GM12864 (cell line): ENCODE measurements around the gene GLS.

Experiments used
- DNase-seq: peaks from one replicate; pipeline ENCODE4 v3.0.0-alpha.2; 2011; ENCODE audit warnings: low read depth
- H3K4me3 ChIP-seq: 2 replicates; pipeline ENCODE4 v1.5.1; 2011; ENCODE audit warnings: mild to moderate bottlenecking, low read depth, low read length, control low read depth
- TF ChIP-seq, protein P1 (sequence below): IDR thresholded peaks from 2 replicates; pipeline ENCODE4 v1.5.1; 2011; ENCODE audit warnings: low read depth, mild to moderate bottlenecking, moderate library complexity, low read length, control low read depth, inconsistent platforms; ENCODE audit errors: missing control alignments

Gene GLS

DNA sequence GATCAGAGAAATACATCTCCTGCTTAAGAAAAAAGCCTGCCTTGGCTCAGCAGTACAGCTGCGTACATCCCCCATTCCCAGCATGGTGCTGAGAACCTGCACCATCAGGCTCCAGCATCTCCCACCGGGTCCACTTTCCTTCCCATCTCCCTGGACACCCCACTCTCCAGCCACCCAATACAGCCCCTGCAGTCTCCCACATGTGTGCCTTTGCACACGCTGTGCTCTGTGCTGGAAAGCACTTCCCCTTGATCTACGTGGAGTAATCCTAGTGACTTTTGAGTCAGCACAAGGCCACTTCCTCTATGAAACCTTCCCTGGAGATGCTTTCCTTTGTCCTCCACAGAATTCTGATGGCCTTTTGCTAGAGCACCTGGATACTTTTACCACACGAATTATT is 116.3 kb downstream of the GLS start:
- TF ChIP-seq, protein P1, sequence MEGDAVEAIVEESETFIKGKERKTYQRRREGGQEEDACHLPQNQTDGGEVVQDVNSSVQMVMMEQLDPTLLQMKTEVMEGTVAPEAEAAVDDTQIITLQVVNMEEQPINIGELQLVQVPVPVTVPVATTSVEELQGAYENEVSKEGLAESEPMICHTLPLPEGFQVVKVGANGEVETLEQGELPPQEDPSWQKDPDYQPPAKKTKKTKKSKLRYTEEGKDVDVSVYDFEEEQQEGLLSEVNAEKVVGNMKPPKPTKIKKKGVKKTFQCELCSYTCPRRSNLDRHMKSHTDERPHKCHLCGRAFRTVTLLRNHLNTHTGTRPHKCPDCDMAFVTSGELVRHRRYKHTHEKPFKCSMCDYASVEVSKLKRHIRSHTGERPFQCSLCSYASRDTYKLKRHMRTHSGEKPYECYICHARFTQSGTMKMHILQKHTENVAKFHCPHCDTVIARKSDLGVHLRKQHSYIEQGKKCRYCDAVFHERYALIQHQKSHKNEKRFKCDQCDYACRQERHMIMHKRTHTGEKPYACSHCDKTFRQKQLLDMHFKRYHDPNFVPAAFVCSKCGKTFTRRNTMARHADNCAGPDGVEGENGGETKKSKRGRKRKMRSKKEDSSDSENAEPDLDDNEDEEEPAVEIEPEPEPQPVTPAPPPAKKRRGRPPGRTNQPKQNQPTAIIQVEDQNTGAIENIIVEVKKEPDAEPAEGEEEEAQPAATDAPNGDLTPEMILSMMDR = no peak
- no peak for DNase-seq
- H3K4me3 ChIP-seq = no peak overlapping the region

DNA sequence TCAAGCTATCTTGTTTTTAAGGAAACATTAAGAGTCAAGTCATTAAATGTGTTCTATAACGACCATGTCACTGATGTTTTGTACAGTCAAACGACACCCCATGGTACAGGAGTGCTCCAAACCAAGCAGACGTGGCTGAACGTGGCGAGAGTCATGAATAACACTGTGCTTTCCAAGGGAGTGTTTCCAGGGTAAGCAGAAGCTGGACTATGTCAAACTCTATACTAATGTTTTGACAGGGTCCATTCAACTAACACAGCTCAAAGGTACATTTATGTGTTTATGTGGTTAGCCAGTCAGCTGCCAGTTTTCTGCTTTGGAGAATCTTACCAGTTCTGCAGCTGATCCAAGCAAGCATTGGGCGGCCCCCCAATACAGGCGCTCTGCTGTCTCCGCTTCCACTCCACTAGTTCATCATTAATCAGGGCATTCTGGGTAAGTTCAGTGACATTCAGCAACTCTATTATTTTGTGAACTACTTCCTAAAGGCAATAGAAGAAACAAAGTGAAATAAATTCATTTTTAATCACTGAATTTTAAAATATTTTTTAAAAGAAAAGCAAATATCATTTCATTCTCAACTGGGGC is 117.0 kb downstream of the GLS start:
- H3K4me3 ChIP-seq = no peak overlapping the region
- TF ChIP-seq, protein P1 = no peak
- no peak for DNase-seq

DNA sequence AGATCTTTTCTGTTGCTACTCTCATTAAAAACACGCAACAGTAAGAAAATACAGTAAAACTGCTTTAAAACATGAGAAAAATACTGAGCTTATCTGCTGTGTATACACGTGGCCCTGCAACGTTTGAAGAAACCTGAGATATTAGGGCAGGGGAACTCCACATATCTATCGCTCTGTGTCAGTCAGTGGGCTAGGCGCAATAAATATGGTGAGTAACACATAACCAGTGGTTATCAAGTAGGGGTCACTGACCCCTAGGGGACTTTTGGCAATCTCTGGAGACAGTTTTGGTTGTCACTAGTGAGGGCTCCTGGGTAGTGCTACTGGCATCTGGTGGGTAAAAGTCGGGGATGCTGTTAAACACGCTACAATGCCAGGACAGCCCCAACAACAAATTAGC is 118.4 kb downstream of the GLS start:
- TF ChIP-seq, protein P1 = no peak
- H3K4me3 ChIP-seq = no peak overlapping the region
- DNase-seq = no peak

DNA sequence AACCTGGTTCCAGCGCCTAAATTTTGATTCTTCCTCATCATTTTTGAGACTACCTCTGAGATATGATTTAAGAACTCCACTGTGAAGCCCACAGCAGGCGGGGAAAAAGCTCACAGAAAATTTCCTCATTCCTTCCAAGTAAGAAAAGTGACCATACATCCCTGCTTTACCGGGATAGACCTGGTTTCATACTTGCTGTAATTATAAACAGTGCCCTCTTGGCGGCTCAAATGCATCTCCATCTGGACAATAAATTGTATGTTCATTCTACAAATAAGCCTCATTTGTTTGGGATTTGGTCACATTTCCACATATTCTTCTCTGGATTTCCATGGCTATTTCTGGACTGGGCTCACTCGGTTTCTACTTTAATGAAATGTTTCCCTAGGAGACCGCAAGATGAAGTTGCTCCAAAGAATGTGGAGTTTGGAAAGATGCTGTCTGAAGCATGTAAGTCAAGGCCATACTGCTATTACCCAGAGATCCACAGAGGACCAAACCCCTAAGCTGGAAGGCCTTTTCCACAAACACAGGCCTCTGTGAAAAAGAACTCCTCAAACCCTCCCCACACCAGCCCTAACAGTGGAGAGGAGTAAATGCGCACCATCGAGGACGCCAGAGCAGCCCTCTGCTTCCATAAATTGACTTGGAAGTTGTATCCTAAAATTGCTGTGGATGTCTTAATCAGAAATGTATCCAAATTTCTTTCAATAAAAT is 119.5 kb downstream of the GLS start:
- no peak overlapping the region for H3K4me3 ChIP-seq
- TF ChIP-seq, protein P1 = no peak
- no peak for DNase-seq

DNA sequence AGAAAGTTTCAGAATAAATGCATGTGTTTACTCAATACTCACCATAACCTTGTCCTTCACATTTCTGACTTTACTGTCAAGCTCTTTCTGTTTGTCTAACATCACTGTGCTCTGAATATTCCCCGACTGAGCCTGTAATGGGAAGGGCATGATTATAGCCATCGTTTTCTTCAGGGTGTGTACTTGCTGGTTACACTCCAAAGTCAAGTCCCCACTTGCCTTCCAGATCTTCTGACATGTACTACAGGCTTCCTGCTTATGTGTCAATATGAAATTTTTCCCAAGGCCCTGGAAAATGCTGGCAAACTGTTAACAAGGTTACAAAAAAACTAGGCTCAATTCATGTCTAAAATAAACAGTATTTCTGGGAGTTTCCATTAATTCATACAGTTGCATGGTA is 120.4 kb downstream of the GLS start:
- no peak for DNase-seq
- no peak overlapping the region for H3K4me3 ChIP-seq
- TF ChIP-seq, protein P1 = no peak

DNA sequence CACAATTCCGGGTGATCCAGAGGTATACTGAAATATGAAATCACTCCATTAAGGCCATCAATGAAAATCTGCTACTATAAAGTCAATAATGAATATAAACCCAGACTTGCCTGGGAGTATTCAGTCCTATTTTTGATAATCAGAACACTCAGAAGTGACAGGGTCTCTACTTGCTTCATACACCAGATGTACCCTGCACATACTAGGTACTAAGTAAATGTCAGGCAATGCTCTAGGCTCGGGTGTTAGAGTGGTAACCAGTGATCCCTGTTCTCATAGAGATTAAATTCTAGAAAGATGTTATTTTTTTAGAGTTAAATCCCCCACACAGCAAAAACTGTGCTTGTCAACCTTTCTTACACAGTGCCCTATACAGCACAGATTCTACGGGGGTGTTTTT is 121.0 kb downstream of the GLS start:
- no peak overlapping the region for H3K4me3 ChIP-seq
- no peak for DNase-seq
- TF ChIP-seq, protein P1 = no peak
